Suppressor macrophage (primary cell): ENCODE measurements around the gene CCN5.

ENCODE experiments used
- DNase-seq, 4 experiments: peaks; one replicate each; pipeline ENCODE4 v3.0.0-alpha.2; 2020 to 2022

CCN5 gene

DNA sequence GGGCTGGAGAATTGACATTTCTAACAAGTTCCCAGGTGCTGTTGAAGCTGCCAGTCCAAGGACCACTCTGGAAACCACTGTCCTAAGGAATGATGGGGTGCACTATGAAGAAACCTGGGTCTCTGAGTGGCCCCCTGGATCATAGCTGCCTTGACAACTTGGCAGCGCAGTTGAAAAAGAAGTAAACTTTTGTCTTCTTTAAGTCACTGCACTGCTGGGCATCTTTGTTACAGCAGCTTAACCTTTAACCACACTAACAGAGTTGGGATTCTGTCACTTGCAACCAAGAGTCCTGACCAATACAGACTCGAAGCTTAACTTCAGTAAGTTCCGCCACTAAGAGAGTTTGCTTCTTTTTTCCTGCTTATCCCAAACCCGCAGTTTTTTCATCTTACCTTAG, 21.9 kb downstream of the CCN5 start:
- no peak for DNase-seq

- DNase-seq, result peak; percentile 26 to 58 (median 52)
These were observed 23.8 kb downstream of the CCN5 start for GRCh38 chr20:44738813-44739477.

DNA sequence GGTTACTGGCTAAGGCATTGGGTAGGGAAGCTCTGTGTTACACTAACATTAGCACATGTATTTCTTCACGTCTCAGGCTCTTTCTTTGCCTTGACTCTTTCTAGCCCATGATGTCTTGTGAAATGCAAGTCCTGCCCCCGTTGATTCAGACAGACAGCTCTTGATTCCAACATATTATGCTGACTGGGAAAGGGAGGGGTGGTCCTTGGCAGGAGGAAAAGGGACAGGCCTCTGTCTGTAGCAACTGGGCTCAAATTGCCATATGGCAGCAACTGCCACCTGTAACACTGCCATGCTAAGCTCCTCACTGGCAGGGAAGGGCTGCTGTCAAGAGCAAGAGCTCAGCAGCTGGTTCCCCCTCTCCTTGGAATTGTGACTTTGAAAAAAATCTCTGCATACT, 24.8 kb downstream of the CCN5 start:
- no peak for DNase-seq

- no peak for DNase-seq
These were observed 27.3 kb downstream of the CCN5 start for GRCh38 chr20:44742304-44743079.

DNA sequence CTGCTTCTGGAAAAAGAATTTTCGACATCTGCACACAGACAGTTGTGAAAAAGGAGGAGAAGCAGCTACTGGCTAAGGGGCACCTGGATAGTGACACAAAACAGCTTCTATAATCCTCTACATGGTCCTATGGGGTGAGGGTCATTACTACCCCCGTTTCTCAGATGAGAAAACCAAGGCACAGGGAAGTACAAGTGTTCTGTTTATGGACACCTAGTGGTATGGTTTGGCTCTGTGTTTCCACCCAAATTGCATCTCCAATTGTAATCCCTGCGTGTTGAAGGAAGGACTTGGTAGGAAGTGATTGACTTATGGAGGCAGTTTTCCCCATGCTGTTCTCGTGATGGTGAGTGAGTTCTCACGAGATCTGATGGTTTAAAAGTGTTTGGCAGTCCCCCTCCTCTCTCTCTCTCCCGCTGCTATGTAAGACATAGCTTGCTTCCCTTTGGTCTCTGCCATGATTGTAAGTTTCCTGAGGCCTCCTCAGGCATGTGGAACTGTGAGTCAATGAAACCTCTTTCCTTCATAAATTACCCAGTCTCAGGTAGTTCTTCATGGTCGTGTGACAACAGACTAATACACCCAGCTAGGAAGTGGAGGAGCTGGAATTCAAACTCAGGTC, 28.0 kb downstream of the CCN5 start:
- DNase-seq, result no peak

GRCh38 chr20:44743916-44744655, 28.9 kb downstream of the CCN5 start:
- no peak for DNase-seq

DNA sequence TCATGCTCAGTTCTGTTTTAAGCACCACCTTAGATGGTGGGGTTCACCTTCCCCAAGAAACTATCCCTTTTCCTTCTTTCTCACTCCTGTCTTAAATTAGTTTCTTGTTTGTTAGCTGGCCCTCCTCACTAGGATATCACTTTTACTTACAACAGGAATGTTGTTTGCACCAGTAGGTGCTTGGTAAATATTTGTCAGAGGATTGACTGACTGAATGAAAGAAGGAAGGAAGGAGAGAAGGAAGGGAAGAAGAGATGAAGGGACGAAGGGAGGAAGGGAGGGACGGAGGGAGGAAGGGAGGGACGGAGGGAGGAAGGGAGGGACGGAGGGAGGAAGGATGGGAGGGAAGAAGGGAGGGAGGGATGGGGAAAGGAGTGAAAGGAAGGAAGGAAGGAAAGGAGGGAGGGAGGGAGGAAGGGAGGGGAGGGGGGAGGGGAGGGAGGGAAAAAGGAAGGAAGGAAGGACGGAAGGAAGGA, 30.0 kb downstream of the CCN5 start:
- DNase-seq, result no peak

DNA sequence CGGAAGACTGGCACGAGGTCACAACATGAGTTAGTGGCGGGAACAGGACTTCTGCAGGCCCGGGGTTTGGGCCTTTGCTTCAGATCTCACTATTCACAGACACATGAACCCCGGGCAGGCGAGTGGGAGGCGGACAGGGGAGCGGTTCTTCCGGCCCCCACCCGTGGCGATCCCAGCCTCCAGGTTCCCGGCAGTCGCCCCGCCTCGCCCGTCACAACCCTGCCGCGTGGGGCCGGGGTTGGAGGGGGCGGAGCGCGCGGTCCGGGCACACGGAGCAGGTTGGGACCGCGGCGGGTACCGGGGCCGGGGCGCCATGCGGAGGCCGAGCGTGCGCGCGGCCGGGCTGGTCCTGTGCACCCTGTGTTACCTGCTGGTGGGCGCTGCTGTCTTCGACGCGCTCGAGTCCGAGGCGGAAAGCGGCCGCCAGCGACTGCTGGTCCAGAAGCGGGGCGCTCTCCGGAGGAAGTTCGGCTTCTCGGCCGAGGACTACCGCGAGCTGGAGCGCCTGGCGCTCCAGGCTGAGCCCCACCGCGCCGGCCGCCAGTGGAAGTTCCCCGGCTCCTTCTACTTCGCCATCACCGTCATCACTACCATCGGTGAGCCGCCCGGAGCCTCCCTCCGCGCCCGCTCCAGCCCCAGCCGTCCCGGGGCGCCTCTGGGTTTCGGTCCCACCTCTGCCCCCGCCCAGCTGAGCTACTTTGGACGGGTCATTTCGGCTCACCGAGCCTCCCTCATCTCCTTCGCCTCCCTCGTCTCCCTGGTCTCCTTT, 30.6 kb downstream of the CCN5 start, which contains the start of gene KCNK15:
TSS of gene KCNK15 (plus strand) at position 268 of the 769 bp plus-strand sequence. CDS start at position 314, 46 bp downstream.
- DNase-seq, result peak; percentile 33 to 72 (median 56)

- DNase-seq, result no peak
These were observed 31.4 kb downstream of the CCN5 start for GRCh38 chr20:44746367-44747165.

GRCh38 chr20:44747166-44748004, 32.2 kb downstream of the CCN5 start:
- peak; percentile 65 to 84 (median 74) for DNase-seq

GRCh38 chr20:44748005-44748370, 32.8 kb downstream of the CCN5 start:
- DNase-seq, result no peak

GRCh38 chr20:44750081-44750805, 35.1 kb downstream of the CCN5 start:
- DNase-seq, result peak in 1 of 4 experiments; percentile 46

DNA sequence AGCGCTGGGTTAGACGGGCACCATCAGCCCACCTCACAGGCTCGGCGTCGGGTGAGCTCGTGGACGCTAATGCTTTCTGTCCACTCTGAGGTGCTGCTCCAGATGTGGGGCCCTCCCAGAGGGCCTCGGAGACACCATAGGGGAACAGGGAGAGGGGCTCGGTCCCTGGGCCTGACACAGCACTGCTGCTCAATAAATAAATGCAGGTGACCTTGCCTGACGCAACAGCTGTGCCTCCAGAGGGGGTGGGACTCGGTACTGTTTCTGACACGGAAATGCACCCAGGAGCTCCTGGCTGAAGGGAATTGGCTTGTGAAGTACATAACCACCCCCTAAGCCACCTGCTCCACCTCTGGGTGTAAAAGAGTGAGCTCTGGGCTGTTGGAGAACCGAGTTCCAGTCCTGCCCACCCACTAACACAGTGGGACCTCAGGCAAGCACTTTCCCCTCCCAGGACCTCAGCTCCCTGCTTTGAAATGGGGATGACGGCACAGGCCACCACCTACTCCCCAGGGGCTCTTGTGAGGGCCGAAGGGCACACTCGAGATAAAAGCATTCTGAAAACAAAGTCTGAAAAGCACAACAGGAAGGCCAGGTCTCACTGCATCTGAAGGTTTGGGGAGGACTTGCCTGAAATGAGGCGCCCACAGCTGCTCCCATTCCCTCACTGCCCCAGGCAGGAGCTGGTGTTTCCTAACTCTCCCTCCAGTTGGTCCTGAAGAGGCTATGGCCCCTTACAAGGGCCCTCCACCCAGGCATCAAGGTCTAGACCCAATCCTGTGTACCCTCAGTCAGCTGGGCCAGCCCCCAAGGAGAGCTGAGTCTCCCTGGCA, 37.1 kb downstream of the CCN5 start:
- DNase-seq, result no peak

- DNase-seq, result no peak
These were observed 39.4 kb downstream of the CCN5 start for GRCh38 chr20:44754554-44754953.

DNA sequence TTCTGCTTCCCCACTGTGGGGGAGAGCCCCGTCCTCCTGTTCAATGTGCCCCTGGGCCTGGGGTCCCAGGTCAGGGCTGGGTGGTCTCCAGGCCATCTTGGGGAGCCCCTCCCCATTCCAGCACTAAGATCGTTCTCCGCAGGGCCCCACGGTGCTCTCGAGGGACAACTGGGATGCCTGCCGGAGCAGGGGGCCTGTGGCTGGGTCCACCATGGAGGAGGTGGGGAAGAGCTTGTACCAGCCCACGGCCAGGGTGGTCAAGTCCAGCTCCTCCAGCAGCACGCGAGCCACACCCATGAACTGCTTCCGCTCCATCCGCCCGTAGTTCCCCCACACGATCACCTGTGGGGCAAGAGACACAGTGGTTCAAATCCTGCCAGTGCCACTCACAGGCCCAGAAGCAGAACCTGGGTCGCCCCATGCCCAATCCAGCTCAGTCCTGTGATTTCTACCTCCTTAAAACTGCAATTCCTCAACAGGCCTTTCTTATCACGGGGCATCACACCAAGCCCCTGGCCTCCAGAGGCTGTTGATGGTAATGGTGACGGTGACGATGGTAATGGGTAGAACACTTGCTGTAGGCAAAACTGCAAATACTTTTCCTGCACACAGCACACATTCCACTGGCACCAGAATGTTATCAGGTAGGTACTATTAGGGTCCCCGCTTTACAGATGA, 41.0 kb downstream of the CCN5 start:
- no peak for DNase-seq

DNA sequence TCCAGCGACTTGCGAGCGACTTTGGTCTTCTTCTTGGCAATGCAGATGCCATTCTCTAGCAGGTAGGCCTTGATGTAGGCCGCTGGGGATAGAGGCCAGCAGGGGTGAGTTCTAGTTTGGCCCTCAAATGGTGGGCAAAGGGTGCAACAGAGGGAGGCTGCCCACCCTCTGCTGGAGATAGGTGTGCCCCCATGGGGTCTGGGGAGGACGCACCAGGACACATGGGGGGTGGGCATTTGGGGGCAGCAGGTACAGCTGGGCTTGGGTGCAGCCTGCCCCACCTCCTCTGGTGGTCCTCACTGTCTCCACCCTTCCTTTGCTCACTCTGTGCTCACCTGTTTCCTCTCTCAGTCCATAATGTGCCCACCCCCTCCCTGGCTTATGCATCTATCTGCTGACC, 41.8 kb downstream of the CCN5 start:
- no peak for DNase-seq

DNA sequence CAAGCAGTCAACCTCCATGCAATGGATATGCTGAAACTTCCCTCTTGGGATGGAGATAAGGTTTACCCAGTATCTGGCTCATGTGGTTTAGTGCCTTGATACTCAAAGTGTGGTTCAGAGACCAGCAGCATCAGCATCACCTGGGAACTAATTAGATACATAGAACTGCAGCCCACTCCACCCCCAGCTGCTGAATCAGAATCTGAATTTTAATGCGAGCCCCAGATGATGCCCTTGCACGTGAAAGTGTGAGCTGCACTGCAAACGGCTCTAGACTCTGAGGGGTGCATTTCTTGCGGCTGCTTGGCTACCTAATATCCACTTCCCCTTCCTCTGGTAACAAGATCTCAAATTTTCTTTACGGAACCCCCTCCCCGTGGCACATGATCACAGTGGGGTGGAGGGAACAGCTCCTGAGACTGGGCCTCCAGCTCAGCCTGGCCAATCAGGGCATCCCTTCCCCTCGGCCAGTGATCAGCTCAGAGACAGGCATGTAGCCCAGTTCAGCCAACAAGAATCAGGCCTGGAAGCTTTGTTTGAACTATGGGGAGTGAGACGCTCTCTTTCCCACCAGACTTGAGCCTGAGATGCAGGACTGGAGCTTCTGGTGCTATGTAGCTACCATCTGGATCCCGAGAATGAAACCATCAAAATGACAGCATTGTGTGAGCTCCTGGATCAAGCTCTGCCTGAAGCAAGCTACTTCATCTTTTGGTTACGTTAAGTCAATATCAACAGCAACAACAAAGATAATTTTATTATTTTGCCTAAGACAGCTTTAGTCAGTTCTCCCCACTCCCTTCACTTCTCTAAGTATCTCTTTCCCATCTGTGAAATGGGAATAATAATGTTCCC, 43.3 kb downstream of the CCN5 start:
- DNase-seq, result peak in 1 of 4 experiments; percentile 6
